ENCODE data around the gene MAP3K3. TPM values are rescaled to one million over a fixed set of nuclear protein-coding genes. Genes with fewer than 3 reads are reported as not detected.

The MAP3K3 gene
- total and polyA plus RNA-seq, 12 donors = 21.1 to 79.3 (median 47.1) TPM

- Histone ChIP-seq H3K27ac (peak overlapping the region in 2 of 10 donors; percentile 36 to 41), H3K4me3 (no peak overlapping the region), H3K4me1 (peaks cover 0 to 50% (median 20%) of the 10 kb centered on the region in 9 donors), H3K9me3 (no peaks in the 10 kb centered on the region), H3K27me3 (no peaks in the 10 kb centered on the region), H3K36me3 (peaks cover 0 to 91% (median 56%) of the 10 kb centered on the region in 9 donors)
- WGBS, 2 donors = 82 to 84% methylated on average over 12 of the region's 12 CpGs
- no peak for ATAC-seq
- intact Hi-C loops (cut with DNase I) = loop anchor here in 2 of 10 donors (10.0 kb wide), 3 partner anchors 70 to 270 kb away; partner anchors contain the start of gene MAP3K3 (in 1 of the 2)
- TF ChIP-seq CTCF (IDR thresholded peaks at IDR 0.05) = no peak
- DNase-seq = no peak
These were observed 72.2 kb downstream of the MAP3K3 start for GRCh38 chr17:63694229-63694949.

GRCh38 chr17:63694950-63695773 is 72.9 kb downstream of the MAP3K3 start:
- H3K4me1 ChIP-seq = peaks cover 0 to 50% (median 21%) of the 10 kb centered on the region in 9 donors
- 82 to 83% methylated on average over 15 of the region's 15 CpGs for WGBS, 2 donors
- DNase-seq (no peak), ATAC-seq (no peak)
- no peaks in the 10 kb centered on the region for H3K27me3 ChIP-seq
- H3K36me3 ChIP-seq = peaks cover 0 to 83% (median 48%) of the 10 kb centered on the region in 9 donors
- H3K9me3 ChIP-seq = no peaks in the 10 kb centered on the region
- intact Hi-C loops (cut with DNase I) = loop anchor here in 2 of 10 donors (10.0 kb wide), 3 partner anchors 70 to 270 kb away; partner anchors contain the start of gene MAP3K3 (in 1 of the 2)
- no peak overlapping the region for H3K4me3 ChIP-seq
- TF ChIP-seq CTCF (IDR thresholded peaks at IDR 0.05) = no peak
- peak overlapping the region in 2 of 10 donors; percentile 36 to 41 for H3K27ac ChIP-seq

GRCh38 chr17:63695889-63696288 is 73.7 kb downstream of the MAP3K3 start:
- TF ChIP-seq CTCF (IDR thresholded peaks at IDR 0.05) = no peak
- DNase-seq (no peak), ATAC-seq (no peak)
- no peak overlapping the region for H3K4me3 ChIP-seq
- H3K27me3 ChIP-seq = no peaks in the 10 kb centered on the region
- 87 to 94% methylated on average over 6 of the region's 6 CpGs for WGBS, 2 donors
- no peaks in the 10 kb centered on the region for H3K9me3 ChIP-seq
- peaks cover 6 to 52% (median 24%) of the 10 kb centered on the region in 9 donors for H3K4me1 ChIP-seq
- intact Hi-C loops (cut with DNase I) = loop anchor here in 2 of 10 donors (10.0 kb wide), 3 partner anchors 71 to 271 kb away; partner anchors contain the start of gene MAP3K3 (in 1 of the 2)
- H3K27ac ChIP-seq = peak overlapping the region in 2 of 10 donors; percentile 21 to 58
- peaks cover 0 to 76% (median 41%) of the 10 kb centered on the region in 9 donors for H3K36me3 ChIP-seq

- Histone ChIP-seq H3K4me1 (peaks cover 8 to 58% (median 29%) of the 10 kb centered on the region in 9 donors), H3K27ac (peak overlapping the region in 6 of 10 donors; percentile 4 to 95 (median 34)), H3K36me3 (peaks cover 0 to 70% (median 35%) of the 10 kb centered on the region in 9 donors), H3K9me3 (no peaks in the 10 kb centered on the region), H3K4me3 (peak overlapping the region in 1 of 10 donors; percentile 77), H3K27me3 (no peaks in the 10 kb centered on the region)
- WGBS, 2 donors = 65% methylated on average over 9 of the region's 9 CpGs
- ATAC-seq (peak in 1 of 8 donors; percentile 25), DNase-seq (no peak)
- peak; percentile 6 to 60 (median 44) for TF ChIP-seq CTCF (IDR thresholded peaks at IDR 0.05)
- intact Hi-C loops (cut with DNase I) = loop anchor here in 2 of 10 donors (10.0 kb wide), 3 partner anchors 72 to 272 kb away; partner anchors contain the start of gene MAP3K3 (in 1 of the 2)
These were observed 74.3 kb downstream of the MAP3K3 start for GRCh38 chr17:63696381-63696961.

All from heart right ventricle (tissue), 16 donors.